8988T (cell line): ENCODE results near the gene EYA2.
A peak's percentile ranks its signal among the peaks of the same experiment; 100 is the strongest.
"Not testable (repeated sequence)": the region's sequence is repeated elsewhere in the genome, so short reads cannot be mapped to it uniquely, and the experiment has no call there.

Source experiments
- DNase-seq: peaks from one replicate; pipeline ENCODE4 v3.0.0; 2011

The EYA2 gene

DNA sequence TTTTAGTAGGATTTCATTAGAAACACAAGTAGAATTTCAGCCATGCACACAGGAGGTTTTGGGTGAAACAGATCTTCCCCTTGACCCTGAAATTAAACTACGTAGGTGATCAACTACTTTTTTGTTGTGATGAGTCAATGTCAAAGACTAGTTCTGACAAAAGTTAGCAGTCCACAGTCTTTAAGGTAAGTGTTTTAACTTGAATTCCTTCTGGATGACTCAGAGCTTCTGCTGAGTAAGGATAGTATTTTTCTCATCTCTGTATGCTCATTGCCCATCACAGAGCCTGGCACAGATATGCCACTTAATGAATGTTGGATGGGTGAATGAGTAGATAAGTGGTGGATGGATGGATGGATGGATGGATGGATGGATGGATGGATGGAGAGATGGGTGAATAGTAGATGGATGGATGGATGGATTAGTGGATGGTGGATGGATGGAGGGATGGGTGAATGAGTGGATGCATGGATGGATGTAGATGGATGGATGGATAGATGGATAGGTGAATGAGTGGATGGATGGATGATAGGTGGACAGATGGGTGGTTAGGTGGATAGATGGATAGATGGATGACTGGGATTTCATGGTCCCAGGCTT is 296.5 kb downstream of the EYA2 start:
- no peak for DNase-seq

DNA sequence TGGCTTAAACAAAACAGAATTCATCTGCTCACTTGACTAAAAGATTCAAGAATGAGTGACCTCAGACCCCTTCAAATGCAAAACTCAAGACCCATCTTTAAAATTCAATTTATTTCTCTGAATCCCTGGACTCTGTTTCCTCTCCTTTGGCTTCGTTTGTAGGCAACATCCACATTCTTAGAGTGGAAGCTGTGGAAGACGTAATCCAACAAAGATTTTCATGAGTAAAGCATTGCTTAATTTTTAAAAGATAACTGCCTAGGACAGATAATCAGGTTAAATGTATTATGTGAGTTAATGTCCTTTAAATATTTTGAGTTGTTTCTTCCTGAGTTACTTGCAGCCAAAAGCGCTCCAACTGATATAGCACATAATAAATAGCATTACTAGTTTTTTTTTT is 297.3 kb downstream of the EYA2 start:
- DNase-seq: no peak

DNA sequence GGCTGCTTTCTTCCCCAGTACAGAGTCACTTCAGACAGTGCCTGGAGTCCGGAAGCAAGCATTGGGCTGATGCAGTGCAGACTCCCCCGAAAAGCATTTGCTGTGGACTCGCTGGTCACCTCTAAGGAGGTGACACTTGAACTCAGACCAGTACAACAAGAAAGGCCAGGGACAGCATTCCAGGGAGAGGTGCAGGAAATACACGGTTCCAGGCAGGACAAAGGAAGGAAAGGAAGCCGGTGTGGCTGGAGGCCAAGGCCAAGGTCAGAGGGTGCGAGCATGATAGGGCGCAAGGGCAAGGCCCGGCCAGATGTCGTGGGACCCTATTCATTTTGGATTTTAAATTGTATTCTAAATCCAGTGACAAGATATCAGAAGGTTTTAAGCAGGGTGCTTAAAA is 300.9 kb downstream of the EYA2 start:
- DNase-seq: no peak

DNA sequence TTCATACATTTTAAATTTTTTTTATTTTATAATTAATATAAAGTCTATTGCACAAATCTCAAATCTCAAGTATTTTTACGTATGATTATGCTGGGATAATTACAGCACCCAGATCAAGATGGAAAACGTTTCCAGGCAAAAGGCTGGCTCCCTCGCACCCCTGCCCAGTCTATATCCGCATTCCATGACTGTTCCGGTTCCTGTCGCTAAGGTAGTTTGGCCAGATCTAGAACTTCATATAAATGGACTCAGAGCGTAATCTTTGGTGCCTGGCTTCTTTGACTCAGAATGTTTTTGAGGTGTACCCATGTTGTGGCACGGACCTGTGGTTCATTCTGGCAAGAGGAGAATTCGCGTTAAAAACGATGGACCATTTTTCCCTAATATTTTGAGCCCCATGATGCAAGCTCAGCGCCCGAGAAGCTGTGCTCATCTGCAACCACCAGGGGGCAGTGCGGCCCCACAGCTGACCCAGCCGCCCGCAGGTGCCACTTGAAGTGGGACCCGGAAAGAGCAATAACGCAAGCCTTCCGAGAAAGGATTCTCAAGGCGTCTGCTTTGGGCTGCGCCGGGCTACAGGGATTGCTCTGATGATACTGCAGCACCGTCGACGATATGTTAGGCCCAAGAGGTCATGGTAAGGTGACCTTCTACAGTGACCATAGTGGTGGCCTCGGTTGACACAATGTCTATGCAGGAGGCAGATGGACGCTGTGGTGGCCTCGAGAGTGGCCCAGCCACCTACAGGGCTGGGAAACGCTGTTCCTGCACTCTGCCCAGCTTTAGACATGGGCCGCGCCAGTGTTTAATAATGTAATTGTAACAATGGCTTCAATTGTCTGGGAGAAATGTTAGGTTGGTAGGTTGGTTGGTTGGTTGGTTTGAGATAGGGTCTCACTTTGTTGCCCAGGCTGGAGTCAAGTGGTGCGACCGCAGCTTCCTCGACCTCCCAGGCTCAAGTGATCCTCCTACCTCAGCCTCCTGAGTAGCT is 301.7 kb downstream of the EYA2 start:
- peak; percentile 76 for DNase-seq

DNA sequence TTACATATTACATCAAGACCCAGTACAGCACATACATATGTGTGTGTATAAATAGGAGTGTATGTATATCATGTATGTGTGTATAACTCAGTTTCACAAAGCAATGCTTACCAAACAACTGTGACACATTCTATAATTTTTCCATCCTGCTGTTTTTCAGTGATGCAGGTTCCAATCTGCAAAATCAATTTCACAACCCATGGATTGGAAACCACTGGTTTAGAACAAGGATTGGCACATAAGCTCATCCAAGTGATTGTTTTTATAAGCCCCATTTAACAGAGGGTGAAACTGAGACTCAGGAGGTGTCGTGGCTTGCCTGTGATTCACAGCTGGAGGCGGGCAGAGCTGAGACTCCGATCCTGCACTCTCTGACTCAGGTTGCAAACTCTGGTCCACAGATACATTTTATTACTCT is 303.6 kb downstream of the EYA2 start:
- DNase-seq: no peak

DNA sequence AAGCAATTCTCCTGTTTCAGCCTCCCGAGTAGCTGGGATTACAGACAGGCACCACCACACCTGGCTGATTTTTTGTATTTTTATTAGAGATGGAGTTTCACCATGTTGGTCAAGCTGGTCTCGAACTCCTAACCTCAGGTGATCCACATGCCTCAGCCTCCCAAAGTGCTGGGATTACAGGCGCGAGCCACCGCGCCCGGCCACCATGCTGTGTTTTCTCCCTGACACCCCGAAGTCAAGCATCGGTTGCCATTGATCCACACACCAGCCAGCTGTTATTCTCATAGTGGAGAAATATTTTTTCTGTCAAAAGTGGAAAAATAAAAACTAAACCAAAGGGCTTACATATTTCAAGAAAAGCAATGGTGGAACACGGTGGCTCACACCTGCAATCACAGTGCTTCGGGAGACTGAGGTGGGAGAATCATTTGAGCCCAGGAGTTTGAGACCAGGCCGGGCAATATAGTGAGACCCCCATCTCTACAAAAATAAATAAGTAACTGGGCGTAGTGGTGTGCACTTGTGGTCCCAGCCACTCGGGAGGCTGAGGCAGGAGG is 304.4 kb downstream of the EYA2 start:
- DNase-seq: no peak

DNA sequence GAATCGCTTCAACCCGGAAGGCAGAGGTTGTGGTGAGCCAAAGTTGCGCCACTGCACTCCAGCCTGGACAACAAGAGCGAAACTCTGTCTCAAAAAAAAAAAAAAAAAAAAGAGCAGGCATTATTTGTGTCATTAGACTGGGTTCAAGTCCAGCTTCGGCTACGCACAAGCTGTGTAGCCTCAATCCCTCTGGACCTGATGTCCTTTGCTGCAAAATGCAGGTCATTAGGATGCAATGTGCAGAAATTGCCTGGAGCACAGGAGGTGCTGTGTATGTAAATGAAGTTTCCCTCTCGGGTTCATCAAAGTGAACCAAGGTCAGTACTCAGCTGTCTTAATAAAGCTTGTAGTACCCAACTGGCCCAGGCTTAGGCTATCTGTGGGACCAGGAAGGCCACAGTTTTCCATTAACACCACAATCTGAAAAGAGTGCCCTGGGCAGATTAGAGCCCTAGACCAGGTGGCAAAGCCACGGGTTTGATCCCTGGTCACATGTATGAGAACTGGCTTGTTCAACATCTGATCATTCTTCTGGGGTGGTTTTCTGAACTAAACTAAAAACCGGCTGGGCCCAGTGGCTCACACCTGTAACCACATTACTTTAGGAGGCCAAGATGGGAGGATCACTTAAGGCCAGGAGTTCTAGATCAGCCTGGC is 306.6 kb downstream of the EYA2 start:
- no peak for DNase-seq

DNA sequence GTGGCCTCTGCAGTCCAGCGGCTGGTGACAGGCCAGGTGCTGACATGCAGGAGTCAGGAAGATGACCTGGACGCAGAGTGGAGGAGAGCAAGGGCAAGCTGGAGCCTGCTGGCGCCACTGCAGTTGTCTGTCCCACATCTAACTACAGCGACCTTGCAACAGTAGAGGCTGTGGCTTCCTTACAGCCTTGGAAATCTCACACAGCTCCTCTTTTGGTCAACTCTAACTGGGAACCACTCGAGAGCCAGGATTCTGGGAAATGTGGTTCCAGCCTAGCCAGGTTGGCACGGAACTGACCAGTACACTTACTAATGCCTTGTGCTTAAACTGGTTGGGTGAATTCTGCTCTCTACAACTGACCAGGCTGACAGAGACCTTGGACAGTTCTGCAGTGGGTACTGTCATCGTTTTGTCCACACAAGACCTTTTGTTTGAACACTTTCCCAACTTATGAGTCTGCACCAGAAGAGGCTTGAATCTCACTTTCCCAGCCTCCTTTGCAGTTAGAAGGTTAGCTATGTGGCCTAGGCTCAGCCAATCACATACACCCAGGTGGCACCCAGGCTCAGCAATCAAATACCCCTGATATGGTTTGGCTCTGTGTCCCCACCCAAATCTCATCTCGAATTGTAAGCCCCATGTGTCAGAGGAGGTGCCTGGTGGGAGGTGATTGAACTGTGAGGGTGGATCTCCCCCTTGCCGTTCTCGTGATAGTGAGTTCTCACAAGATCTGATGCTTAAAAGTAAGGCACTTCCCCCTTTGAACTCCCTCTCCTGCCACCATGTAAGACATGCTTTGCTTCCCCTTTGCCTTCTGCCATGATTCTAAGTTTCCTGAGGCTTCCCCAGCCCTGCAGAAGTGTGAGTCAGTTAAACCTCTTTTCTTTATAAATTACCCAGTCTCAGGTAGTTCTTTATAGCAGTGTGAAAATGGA is 308.4 kb downstream of the EYA2 start:
- no peak for DNase-seq

DNA sequence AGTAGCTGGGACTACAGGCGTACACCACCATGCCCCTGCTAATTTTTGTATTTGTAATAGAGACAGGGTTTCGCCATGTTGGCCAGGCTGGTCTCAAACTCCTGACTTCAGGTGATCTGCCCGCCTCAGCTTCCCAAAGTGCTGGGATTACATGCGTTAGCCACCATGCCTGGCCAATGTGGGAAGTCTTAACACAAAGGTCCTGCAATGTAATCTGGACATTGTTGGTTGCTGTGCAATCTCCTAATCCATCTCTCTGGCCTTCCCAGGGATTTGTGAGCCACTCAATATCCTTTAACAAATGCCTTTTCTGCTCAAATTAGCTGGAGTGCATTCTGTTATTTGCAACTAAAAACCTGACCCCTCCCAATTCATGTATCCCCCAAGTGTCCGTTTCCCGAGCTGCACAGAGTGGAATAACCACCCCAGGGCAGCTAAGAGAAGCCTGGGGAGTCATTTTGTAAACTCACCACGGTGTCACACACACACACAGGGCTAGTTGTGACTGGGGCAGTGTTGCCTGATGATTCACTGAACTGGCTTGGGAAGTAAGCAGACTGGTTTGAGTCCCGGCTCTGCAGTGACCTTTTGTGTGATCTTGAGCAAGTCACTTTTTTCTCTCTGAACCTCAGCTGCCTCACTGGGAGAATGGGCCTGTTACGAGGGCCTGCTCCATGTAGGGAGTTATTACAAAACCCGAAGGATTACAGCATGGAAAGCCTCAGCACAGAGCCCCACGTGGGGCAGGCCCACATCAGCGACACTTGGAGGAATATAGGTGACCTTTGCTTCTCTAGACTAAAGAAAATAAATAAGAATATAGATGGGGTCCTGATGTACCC is 309.6 kb downstream of the EYA2 start:
- no peak for DNase-seq

DNA sequence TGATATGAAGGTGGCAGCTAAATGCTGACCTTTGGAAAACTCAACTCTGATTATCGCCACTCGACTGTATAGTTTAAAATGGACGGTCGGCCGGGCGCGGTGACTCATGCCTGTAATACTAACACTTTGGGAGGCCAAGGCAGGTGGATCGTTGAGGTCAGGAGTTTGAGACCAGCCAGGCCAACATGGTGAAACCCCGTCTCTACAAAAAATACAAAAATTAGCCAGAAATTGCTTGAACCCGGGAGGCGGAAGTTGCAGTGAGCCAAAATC is 310.1 kb downstream of the EYA2 start:
- not testable (repeated sequence) for DNase-seq

DNA sequence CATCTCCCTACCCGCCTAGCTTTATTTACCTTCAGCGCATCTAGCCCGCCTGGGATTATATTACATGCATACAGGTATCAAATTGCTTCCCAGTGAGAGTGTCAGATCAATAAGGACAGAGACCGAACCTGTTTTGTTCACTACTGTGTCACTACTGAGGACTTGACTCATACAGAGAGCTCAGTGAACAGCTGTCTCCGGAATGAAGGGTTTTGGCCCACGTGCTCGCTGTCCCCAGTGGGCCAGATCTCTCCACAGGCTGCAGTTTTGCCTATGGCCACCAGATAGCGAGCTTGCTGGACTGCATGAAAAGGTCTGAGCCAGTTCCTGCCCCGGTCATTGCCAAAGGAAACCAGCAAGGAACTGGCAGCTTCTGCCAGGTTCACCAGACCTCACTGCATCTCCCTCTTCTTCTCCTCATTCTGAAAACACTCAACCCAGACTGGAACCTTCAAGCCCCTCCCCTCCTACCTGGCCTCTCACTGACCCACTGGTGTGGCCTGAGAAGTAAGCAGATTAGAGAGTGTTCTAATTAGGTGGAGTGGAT is 311.0 kb downstream of the EYA2 start:
- DNase-seq: peak; percentile 47

DNA sequence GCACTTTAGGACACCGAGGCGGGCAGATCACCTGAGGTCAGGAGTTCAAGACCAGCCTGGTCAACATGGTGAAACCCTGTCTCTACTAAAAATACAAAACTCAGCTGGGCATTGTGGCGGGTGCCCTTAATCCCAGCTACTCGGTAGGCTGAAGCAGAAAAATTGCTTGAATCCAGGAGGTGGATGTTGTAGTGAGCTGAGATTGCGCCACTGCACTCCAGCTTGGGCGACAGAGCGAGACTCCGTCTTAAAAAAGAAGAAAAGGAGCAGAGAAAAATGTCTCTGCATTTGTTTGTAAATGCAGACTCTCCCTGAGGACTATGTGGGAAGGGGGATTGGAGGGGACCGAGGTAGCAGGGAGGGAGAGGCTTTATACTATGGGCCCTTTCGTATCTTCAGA is 311.9 kb downstream of the EYA2 start:
- not testable (repeated sequence) for DNase-seq

DNA sequence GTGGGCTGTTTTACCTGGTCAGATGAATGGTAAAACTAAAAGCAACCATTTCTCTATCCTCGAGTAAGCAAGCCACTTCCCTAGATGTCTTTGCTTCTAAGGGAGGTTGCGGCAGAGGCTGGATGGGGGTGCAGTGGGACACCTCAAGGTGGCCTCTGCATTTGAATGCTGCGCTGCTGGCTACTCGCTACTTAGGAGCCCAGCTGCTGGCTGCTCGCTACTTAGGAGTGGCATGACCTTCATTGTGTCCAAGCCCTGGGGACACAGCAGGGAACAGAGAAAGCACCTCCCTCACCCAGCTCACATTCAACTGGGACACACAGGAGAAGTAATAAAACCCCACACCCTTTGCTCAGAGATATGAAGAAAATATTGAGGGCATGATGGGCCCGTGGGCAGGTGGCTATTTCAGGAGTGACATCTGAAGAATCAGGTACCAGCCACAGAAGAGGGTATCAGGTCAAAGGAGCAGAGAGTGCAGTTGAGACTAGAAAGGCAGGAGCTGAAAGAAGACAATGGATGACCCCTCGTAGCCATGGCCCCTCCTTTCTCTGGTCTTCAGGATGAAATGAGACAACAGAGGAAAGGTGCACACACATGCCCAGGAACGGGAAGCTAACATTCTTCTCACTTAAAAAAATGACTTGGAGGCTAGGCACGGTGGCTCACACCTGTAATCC is 312.5 kb downstream of the EYA2 start:
- DNase-seq: no peak

DNA sequence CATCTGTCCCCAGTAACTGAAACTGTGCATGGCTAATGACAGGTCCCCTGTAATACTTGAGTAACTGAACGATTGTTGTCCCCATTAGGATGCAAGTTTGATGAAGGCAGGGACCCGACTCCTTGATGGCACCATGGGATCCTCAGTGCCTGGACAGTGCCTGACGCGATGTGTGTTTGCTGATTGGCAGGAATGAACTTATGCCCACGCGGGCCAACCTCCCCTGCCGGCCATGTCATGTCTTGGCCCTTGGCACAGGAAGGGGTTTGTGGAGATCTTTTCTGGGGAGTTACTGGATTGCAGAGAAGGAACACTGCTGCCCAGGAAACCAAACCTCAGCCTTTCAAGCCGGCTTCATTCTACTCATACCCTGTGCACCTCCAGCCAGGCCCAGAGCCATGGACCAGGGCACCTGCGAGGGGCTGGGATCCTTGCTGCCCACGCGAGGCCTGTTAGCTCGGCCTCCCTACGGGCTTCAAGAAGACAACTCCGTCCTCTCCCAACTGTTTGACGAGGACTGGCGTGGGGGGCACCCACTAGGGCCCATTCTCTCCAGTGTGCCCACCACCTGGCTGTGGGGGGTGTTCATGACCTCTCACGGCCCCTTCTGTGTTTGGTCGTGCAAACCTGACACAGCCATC is 314.0 kb downstream of the EYA2 start:
- no peak for DNase-seq

DNA sequence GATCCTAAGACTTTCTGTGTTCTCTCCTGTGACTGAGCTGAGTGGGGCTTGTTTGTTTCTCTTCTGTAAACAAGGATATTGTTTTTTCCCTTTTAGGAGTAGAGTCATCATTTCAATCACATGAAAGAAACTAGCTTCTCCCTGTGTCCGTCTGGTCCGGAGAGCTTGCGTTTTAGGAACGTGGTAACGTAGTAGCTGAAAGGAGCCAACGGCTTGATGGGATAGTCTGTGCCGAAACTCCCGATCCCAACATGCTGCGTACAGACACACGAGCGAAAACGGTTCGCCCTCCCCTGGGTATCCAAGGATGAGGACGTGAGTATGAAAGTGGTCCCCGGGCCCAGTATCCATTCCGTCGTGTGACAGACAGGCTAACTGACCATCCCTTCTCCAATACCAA is 315.3 kb downstream of the EYA2 start:
- no peak for DNase-seq

DNA sequence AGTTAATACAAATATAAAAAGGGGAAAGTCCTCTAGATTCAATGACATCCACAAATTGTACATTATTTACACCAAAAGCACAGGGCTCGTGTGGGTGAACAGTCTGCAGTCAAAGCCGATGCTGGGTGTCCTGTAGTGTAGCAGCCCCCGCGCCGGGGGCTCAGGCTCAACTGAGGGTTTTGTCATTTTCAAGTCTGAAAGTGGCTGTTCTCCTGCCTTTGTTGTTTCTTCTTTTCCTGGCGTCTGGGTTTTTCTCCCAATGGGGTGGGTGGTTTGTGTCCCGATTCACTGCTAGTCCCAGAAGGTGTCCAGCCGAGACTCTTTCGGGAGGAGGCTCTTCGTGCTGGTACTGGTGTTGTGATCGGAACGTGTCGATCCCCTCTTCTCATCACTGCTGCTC is 315.8 kb downstream of the EYA2 start:
- no peak for DNase-seq

DNA sequence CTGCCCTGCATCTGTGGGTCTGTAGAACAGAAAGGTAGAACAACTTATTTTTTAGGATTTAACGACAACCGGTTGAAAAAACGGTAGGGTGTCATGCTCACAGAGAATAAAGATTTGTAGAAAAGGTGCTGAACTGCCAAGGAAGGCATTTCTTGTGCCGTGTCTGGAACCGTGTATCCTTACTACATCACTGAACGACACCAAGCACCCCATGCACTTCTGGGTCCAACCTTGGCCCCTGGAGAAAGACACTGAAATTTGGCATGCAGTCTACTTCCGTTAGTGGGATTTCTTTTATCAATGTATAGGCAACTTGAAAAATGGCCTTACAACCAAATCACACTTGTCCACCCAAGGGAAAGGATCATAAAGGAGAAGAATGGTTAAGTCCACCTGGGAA is 316.4 kb downstream of the EYA2 start:
- no peak for DNase-seq

DNA sequence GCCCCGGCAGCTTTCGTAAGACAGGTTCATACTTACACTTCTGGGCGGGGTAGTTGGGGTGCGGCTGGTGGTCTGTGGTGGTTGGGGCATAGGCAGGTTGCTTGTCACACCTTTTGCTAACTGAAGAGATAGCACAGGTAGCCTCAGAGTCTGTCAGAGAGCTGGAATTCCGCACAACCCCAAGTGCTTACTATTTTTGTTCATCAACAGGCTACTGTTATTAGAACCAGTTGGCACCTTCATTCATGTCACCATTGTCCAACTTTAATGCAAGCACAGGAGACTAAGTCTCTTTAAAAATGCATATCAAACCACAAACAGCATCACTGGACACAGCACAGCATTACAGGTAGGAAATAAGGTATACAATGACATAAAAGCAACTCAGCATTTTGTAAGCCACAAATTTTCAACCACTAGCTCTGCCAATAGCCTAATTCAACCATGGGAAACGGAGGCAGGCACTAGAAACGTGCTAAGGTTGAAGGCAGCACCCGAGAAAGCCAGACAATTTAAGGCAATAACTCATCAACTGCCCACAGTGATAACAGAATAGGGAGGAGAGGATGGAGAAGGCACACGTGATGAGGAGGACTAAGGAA is 318.1 kb downstream of the EYA2 start:
- DNase-seq: no peak

DNA sequence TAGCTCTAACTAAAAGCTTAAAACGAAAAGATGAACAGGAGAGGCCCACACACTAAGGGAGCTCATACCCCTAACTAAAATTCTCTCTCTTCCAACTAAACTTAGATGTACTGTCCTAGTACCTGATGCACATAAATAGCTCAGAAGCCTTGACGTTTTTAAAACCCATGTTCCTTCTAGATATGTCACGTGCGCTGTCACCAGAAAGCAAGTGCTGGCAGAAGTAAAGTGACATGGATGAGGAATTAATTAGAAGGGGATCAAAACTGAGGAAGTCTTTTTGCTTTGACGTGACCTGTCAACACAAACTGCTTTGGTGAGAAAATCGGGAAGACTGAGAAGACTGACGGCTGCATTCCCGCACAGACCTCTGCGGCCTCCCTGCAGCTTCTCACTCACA is 319.3 kb downstream of the EYA2 start:
- DNase-seq: no peak
